ENCODE data around the gene PTK7.

Gene PTK7

GRCh38 chr6:43173591-43174262 lies 97.6 kb downstream of the PTK7 start:
- DNase-seq (ENCODE audit: extremely low spot score, insufficient read length, low read depth) (no peak), FAIRE-seq (no peak)

GRCh38 chr6:43174263-43175112 lies 98.4 kb downstream of the PTK7 start:
- FAIRE-seq, result peak; percentile 99
- peak; percentile 97 for DNase-seq (ENCODE audit: extremely low spot score, insufficient read length, low read depth)

GRCh38 chr6:43175676-43176422 lies 99.7 kb downstream of the PTK7 start:
- DNase-seq (ENCODE audit: extremely low spot score, insufficient read length, low read depth) (no peak), FAIRE-seq (no peak)

GRCh38 chr6:43176423-43176786 lies 100.3 kb downstream of the PTK7 start:
- FAIRE-seq (no peak), DNase-seq (ENCODE audit: extremely low spot score, insufficient read length, low read depth) (no peak)

- no peak for FAIRE-seq
- DNase-seq (ENCODE audit: extremely low spot score, insufficient read length, low read depth), result no peak
Observed at GRCh38 chr6:43178150-43178549, 102.0 kb downstream of the PTK7 start.

- DNase-seq (ENCODE audit: extremely low spot score, insufficient read length, low read depth), result no peak
- no peak for FAIRE-seq
Observed at GRCh38 chr6:43178951-43179830, 103.1 kb downstream of the PTK7 start.

GRCh38 chr6:43180058-43180457 lies 103.9 kb downstream of the PTK7 start:
- DNase-seq (ENCODE audit: extremely low spot score, insufficient read length, low read depth) (no peak), FAIRE-seq (no peak)

- no peak for DNase-seq (ENCODE audit: extremely low spot score, insufficient read length, low read depth)
- no peak for FAIRE-seq
Observed at GRCh38 chr6:43180985-43181384, 104.9 kb downstream of the PTK7 start.

GRCh38 chr6:43181621-43181941 lies 105.5 kb downstream of the PTK7 start:
- DNase-seq (ENCODE audit: extremely low spot score, insufficient read length, low read depth), result no peak
- no peak for FAIRE-seq

- FAIRE-seq, result peak; percentile 87
- peak; percentile 80 for DNase-seq (ENCODE audit: extremely low spot score, insufficient read length, low read depth)
Observed at GRCh38 chr6:43181942-43182860, 106.1 kb downstream of the PTK7 start, which contains the start of gene CUL9. TSS of gene CUL9 (plus strand) at chr6:43182196. CDS start at chr6:43184311, 2,115 bp downstream.

- DNase-seq (ENCODE audit: extremely low spot score, insufficient read length, low read depth), result no peak
- FAIRE-seq, result no peak
Observed at GRCh38 chr6:43183441-43183840, 107.3 kb downstream of the PTK7 start.

- DNase-seq (ENCODE audit: extremely low spot score, insufficient read length, low read depth), result no peak
- FAIRE-seq, result no peak
Observed at GRCh38 chr6:43184268-43184985, 108.3 kb downstream of the PTK7 start.

GRCh38 chr6:43185391-43185985 lies 109.4 kb downstream of the PTK7 start:
- DNase-seq (ENCODE audit: extremely low spot score, insufficient read length, low read depth), result no peak
- no peak for FAIRE-seq

- DNase-seq (ENCODE audit: extremely low spot score, insufficient read length, low read depth) (no peak), FAIRE-seq (no peak)
Observed at GRCh38 chr6:43186019-43186418, 109.9 kb downstream of the PTK7 start.

- no peak for DNase-seq (ENCODE audit: extremely low spot score, insufficient read length, low read depth)
- FAIRE-seq, result no peak
Observed at GRCh38 chr6:43186706-43187105, 110.6 kb downstream of the PTK7 start.

- FAIRE-seq (no peak), DNase-seq (ENCODE audit: extremely low spot score, insufficient read length, low read depth) (no peak)
Observed at GRCh38 chr6:43187821-43188220, 111.7 kb downstream of the PTK7 start.

GRCh38 chr6:43188426-43188825 lies 112.3 kb downstream of the PTK7 start:
- DNase-seq (ENCODE audit: extremely low spot score, insufficient read length, low read depth), result no peak
- FAIRE-seq, result no peak

GRCh38 chr6:43189776-43190304 lies 113.7 kb downstream of the PTK7 start:
- DNase-seq (ENCODE audit: extremely low spot score, insufficient read length, low read depth), result no peak
- peak; percentile 9 for FAIRE-seq

Measured in GM18507 (cell line).